ENCODE data around the gene TUFM.
"Not testable (repeated sequence)": the region's sequence is repeated elsewhere in the genome, so short reads cannot be mapped to it uniquely, and the experiment has no call there.

TUFM gene

DNA sequence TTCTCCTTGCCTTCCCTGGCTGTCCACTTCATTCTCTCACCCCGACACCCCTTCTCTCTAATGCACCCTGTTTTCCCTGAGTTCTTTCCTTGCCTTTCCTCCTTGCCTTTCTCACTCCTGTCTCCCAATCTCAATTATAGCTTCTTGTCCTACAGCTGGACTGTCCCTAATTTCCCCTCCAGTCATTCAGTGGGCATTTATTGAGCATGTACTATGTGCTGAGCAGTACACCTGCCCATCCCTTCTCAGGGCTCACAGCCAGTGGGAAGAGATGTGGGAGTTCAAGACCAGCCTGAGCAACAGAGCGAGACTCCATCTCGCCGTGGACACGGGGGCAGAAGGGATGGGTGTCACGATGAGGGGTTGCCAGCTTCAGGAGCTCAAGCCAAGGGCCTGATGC, 37.9 kb upstream of the TUFM start:
- no peak for ATAC-seq
- no peak for TF ChIP-seq ZNF8 (CRISPR knock-in tag; IDR thresholded peaks at IDR 0.05)

DNA sequence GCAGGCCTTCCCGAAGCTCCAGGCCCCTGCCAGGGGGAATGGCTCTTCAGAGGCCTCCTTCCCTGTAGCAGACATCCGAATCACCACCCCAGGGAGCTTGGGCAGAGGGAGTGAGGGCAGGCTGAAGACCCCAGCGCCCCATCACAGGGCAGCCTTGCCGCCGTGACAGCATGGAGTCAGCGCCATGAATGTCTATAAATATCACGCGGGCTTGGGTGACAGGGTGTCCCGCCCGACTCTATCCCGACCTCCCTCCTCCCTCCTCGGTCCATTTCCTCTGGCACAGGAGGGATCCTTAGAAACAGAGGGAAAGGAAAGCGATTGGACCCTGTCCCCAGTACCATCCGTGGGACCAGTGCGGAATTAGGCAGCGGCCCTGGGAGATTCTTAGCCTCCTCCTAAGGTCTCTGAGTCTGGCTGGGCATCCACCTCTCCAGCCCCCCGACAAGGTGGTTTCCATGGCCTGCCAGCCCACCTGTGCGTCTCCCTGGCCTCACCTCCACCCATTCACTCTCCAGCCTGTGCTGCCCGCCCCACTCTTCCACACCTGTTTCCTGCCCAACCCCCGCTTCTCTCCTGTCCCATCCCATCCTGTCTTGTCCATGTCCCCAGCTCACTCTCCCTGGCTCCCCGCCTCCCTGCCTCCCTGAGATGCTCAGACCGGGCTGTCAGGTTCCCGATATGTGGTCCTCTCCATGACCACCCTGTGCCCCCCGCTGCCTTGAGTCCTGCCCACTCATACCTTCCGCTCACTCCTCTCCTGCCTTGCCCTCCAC, 37.3 kb upstream of the TUFM start:
- ATAC-seq = no peak
- TF ChIP-seq ZC3H10 (CRISPR knock-in tag; IDR thresholded peaks at IDR 0.05) = no peak
- TF ChIP-seq, protein P1, sequence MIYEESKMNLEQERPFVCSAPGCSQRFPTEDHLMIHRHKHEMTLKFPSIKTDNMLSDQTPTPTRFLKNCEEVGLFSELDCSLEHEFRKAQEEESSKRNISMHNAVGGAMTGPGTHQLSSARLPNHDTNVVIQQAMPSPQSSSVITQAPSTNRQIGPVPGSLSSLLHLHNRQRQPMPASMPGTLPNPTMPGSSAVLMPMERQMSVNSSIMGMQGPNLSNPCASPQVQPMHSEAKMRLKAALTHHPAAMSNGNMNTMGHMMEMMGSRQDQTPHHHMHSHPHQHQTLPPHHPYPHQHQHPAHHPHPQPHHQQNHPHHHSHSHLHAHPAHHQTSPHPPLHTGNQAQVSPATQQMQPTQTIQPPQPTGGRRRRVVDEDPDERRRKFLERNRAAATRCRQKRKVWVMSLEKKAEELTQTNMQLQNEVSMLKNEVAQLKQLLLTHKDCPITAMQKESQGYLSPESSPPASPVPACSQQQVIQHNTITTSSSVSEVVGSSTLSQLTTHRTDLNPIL (CRISPR knock-in tag; IDR thresholded peaks at IDR 0.05; ENCODE audit: low read depth) = no peak

DNA sequence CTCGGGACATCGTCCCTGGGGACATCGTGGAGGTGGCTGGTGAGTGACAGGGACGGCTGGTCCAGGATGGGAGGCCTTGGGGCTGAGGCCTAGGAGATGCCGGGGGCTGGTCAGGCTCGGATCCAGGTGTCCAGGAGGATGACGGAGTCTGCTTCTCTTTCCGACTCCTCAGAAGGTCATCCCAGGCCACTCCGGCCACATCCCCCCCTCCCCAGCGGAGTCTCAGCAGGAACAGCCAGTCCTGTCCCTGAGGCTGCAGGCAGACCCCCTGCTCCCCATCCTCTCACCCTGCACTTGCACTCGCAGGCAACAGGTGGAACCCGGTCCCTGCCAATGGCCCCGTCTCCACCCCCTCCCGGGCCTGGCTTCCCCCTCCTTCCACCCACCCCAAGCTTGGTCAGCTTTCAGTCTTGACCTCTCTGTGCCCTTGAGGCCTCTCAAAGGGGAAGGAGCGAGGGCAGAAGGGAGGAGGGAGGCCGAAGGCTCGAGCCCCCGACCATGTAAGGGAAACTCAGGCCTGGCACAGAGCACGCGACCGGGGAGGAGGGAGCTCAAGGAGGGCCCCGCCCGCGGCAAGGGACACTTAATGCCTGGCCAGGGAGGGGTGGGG, 36.5 kb upstream of the TUFM start:
- TF ChIP-seq TCF4 (CRISPR knock-in tag; IDR thresholded peaks at IDR 0.05; ENCODE audit: borderline replicate concordance) = no peak
- no peak for TF ChIP-seq PPARA (CRISPR knock-in tag; IDR thresholded peaks at IDR 0.05; ENCODE audit: borderline replicate concordance)
- no peak for TF ChIP-seq ZFP3 (CRISPR knock-in tag; IDR thresholded peaks at IDR 0.05)
- no peak for TF ChIP-seq RARB (CRISPR knock-in tag; IDR thresholded peaks at IDR 0.05)
- no peak for TF ChIP-seq GLIS3 (CRISPR knock-in tag; IDR thresholded peaks at IDR 0.05)
- no peak for TF ChIP-seq ARNTL (CRISPR knock-in tag; IDR thresholded peaks at IDR 0.05; ENCODE audit: borderline replicate concordance, low read depth)
- no peak for TF ChIP-seq ISL1 (CRISPR knock-in tag; IDR thresholded peaks at IDR 0.05)
- ATAC-seq = no peak

DNA sequence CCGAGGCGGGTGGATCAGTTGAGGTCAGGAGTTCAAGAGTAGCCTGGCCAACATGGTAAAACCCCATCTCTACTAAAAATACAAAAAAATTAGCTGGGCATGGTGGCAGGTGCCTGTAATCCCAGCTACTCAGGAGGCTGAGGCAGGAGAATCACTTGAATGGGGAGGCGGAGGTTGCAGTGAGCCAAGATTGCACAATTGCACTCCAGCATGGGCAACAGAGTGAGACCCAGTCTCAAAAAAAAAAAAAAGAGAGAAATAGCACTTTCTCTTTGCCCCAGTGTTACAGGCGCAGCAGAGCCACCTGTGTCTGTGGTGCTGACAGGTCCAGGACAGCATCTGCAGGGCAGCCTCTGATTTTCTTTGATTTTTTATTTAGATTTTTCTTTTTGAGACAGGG, 35.4 kb upstream of the TUFM start:
- ATAC-seq = not testable (repeated sequence)

DNA sequence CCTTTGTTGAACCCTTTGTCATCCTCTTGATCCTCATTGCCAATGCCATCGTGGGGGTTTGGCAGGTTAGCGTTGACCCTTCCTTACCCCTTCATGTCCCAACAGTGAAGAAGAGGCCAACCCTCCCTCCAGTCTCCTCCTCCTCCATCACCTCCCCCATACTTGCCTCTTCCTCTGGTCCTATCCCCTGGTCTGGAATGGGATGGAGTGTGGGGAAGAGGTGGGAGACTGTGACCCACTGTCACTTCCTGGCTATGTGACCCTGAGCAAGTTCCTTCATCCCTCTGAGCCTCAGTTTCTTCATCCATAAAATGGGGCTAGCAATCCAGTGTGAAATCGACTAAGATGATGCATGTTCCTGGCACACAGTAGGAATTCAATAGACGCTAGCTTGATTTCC, 34.8 kb upstream of the TUFM start:
- TF ChIP-seq ZFP3 (CRISPR knock-in tag; IDR thresholded peaks at IDR 0.05) = no peak
- TF ChIP-seq PPARA (CRISPR knock-in tag; IDR thresholded peaks at IDR 0.05; ENCODE audit: borderline replicate concordance) = no peak
- TF ChIP-seq ZNF70 (CRISPR knock-in tag; IDR thresholded peaks at IDR 0.05) = no peak
- no peak for TF ChIP-seq ISL1 (CRISPR knock-in tag; IDR thresholded peaks at IDR 0.05)
- no peak for TF ChIP-seq ARNTL (CRISPR knock-in tag; IDR thresholded peaks at IDR 0.05; ENCODE audit: borderline replicate concordance, low read depth)
- no peak for TF ChIP-seq ZNF565 (CRISPR knock-in tag; conservative IDR thresholded peaks at IDR 0.05; ENCODE audit: low read depth)
- TF ChIP-seq ZFP30 (CRISPR knock-in tag; IDR thresholded peaks at IDR 0.05) = no peak
- TF ChIP-seq, protein P2, sequence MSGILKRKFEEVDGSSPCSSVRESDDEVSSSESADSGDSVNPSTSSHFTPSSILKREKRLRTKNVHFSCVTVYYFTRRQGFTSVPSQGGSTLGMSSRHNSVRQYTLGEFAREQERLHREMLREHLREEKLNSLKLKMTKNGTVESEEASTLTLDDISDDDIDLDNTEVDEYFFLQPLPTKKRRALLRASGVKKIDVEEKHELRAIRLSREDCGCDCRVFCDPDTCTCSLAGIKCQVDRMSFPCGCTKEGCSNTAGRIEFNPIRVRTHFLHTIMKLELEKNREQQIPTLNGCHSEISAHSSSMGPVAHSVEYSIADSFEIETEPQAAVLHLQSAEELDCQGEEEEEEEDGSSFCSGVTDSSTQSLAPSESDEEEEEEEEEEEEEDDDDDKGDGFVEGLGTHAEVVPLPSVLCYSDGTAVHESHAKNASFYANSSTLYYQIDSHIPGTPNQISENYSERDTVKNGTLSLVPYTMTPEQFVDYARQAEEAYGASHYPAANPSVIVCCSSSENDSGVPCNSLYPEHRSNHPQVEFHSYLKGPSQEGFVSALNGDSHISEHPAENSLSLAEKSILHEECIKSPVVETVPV (CRISPR knock-in tag; IDR thresholded peaks at IDR 0.05) = no peak
- TF ChIP-seq, protein P3, sequence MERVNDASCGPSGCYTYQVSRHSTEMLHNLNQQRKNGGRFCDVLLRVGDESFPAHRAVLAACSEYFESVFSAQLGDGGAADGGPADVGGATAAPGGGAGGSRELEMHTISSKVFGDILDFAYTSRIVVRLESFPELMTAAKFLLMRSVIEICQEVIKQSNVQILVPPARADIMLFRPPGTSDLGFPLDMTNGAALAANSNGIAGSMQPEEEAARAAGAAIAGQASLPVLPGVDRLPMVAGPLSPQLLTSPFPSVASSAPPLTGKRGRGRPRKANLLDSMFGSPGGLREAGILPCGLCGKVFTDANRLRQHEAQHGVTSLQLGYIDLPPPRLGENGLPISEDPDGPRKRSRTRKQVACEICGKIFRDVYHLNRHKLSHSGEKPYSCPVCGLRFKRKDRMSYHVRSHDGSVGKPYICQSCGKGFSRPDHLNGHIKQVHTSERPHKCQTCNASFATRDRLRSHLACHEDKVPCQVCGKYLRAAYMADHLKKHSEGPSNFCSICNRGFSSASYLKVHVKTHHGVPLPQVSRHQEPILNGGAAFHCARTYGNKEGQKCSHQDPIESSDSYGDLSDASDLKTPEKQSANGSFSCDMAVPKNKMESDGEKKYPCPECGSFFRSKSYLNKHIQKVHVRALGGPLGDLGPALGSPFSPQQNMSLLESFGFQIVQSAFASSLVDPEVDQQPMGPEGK (CRISPR knock-in tag; IDR thresholded peaks at IDR 0.05; ENCODE audit: borderline replicate concordance) = no peak
- no peak for TF ChIP-seq TCF4 (CRISPR knock-in tag; IDR thresholded peaks at IDR 0.05; ENCODE audit: borderline replicate concordance)
- TF ChIP-seq ESRRG (CRISPR knock-in tag; IDR thresholded peaks at IDR 0.05) = no peak
- TF ChIP-seq, protein P4, sequence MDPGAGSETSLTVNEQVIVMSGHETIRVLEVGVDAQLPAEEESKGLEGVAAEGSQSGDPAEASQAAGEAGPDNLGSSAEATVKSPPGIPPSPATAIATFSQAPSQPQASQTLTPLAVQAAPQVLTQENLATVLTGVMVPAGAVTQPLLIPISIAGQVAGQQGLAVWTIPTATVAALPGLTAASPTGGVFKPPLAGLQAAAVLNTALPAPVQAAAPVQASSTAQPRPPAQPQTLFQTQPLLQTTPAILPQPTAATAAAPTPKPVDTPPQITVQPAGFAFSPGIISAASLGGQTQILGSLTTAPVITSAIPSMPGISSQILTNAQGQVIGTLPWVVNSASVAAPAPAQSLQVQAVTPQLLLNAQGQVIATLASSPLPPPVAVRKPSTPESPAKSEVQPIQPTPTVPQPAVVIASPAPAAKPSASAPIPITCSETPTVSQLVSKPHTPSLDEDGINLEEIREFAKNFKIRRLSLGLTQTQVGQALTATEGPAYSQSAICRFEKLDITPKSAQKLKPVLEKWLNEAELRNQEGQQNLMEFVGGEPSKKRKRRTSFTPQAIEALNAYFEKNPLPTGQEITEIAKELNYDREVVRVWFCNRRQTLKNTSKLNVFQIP (CRISPR knock-in tag; IDR thresholded peaks at IDR 0.05; ENCODE audit: borderline replicate concordance, low read depth) = no peak
- no peak for TF ChIP-seq OSR1 (CRISPR knock-in tag; IDR thresholded peaks at IDR 0.05)
- TF ChIP-seq CSDC2 (CRISPR knock-in tag; IDR thresholded peaks at IDR 0.05) = no peak
- TF ChIP-seq, protein P1 (CRISPR knock-in tag; IDR thresholded peaks at IDR 0.05; ENCODE audit: low read depth) = no peak
- no peak for TF ChIP-seq BACH2 (CRISPR knock-in tag; IDR thresholded peaks at IDR 0.05; ENCODE audit: borderline replicate concordance)
- TF ChIP-seq SNAI2 (CRISPR knock-in tag; IDR thresholded peaks at IDR 0.05) = no peak
- no peak for ATAC-seq

Measured in SK-N-SH treated with all-trans-retinoic acid at 6 μM for 48 hours (cell line).